Mesodermal cell (in vitro differentiated cells): ENCODE results near the gene SELP.
A peak's percentile ranks its signal among the peaks of the same experiment; 100 is the strongest.

Source experiments
- H3K27ac ChIP-seq: 2 replicates; pipeline ENCODE4 v1.7.0; 2013; ENCODE audit warnings: mild to moderate bottlenecking, low read depth, low read length, moderate library complexity; ENCODE audit not compliant: severe bottlenecking
- H3K36me3 ChIP-seq: 2 replicates; pipeline ENCODE4 v1.7.1; 2013; ENCODE audit warnings: mild to moderate bottlenecking, low read length, moderate library complexity; ENCODE audit not compliant: control insufficient read depth, insufficient read depth
- H3K4me1 ChIP-seq: one replicate; pipeline ENCODE4 v1.7.1; 2013; ENCODE audit warnings: mild to moderate bottlenecking, low read length; ENCODE audit not compliant: insufficient read depth, control insufficient read depth, poor library complexity, severe bottlenecking
- H3K4me3 ChIP-seq: 2 replicates; pipeline ENCODE4 v1.7.0; 2013; ENCODE audit warnings: low read length, control low read depth, mild to moderate bottlenecking; ENCODE audit not compliant: insufficient read depth, poor library complexity, severe bottlenecking; ENCODE audit errors: extremely low read depth
- H3K9me3 ChIP-seq: 2 replicates; pipeline ENCODE4 v1.7.1; 2013; ENCODE audit warnings: mild to moderate bottlenecking, low read length, moderate library complexity; ENCODE audit not compliant: control insufficient read depth
- WGBS, 2 experiments: methylation state at CpG; one replicate each; pipeline ENCODE4 v1.1.5; 2013; ENCODE audit warnings: missing lambda C conversion rate in 2 of 2; ENCODE audit not compliant: insufficient coverage in 2 of 2; 5-methylcytosine and 5-hydroxymethylcytosine counted together

Gene SELP

GRCh38 chr1:169576241-169576934 lies 53.5 kb downstream of the SELP start:
- no peak overlapping the region for H3K27ac ChIP-seq

GRCh38 chr1:169574336-169574735 lies 55.6 kb downstream of the SELP start:
- H3K4me1 ChIP-seq, result peaks cover 10% of the 10 kb centered on the region
- H3K9me3 ChIP-seq, result no peaks in the 10 kb centered on the region
- 100% methylated on average over 3 of the region's 4 CpGs for WGBS, 2 experiments
- no peak overlapping the region for H3K27ac ChIP-seq
- no peaks in the 10 kb centered on the region for H3K36me3 ChIP-seq
- H3K4me3 ChIP-seq, result no peak overlapping the region

More at GRCh38 chr1:169576241-169576934, 53.5 kb downstream of the SELP start:
- Histone ChIP-seq H3K36me3 (no peaks in the 10 kb centered on the region), H3K4me1 (peaks cover 8% of the 10 kb centered on the region), H3K4me3 (no peak overlapping the region), H3K9me3 (no peaks in the 10 kb centered on the region)
- 79% methylated on average over 2 to 3 of the region's 5 CpGs for WGBS, 2 experiments

GRCh38 chr1:169572187-169572586 lies 57.7 kb downstream of the SELP start:
- Histone ChIP-seq H3K4me1 (peaks cover 10% of the 10 kb centered on the region), H3K4me3 (no peak overlapping the region), H3K9me3 (no peaks in the 10 kb centered on the region), H3K27ac (peak overlapping the region; percentile 91), H3K36me3 (no peaks in the 10 kb centered on the region)
- WGBS, 2 experiments, result 100% methylated on average over 1 of the region's 1 CpG; no CpG with 5 or more reads in 1 of the 2 experiments

GRCh38 chr1:169571450-169571849 lies 58.5 kb downstream of the SELP start:
- WGBS, 2 experiments, result 93 to 100% methylated on average over 2 to 3 of the region's 3 CpGs
- H3K36me3 ChIP-seq, result no peaks in the 10 kb centered on the region
- no peaks in the 10 kb centered on the region for H3K9me3 ChIP-seq
- H3K27ac ChIP-seq, result peak overlapping the region; percentile 91
- peaks cover 10% of the 10 kb centered on the region for H3K4me1 ChIP-seq
- no peak overlapping the region for H3K4me3 ChIP-seq

GRCh38 chr1:169570172-169570574 lies 59.8 kb downstream of the SELP start:
- Histone ChIP-seq H3K4me1 (peaks cover 10% of the 10 kb centered on the region), H3K27ac (no peak overlapping the region), H3K4me3 (no peak overlapping the region), H3K36me3 (no peaks in the 10 kb centered on the region), H3K9me3 (no peaks in the 10 kb centered on the region)
- WGBS, 2 experiments, result no CpG with 5 or more reads among the region's 1 CpG

- Histone ChIP-seq H3K27ac (no peak overlapping the region), H3K4me1 (peaks cover 10% of the 10 kb centered on the region), H3K9me3 (no peaks in the 10 kb centered on the region), H3K36me3 (no peaks in the 10 kb centered on the region), H3K4me3 (no peak overlapping the region)
- WGBS, 2 experiments, result no CpG with 5 or more reads among the region's 1 CpG
Measured at GRCh38 chr1:169568497-169568896, 61.4 kb downstream of the SELP start.

GRCh38 chr1:169565335-169566271 lies 64.3 kb downstream of the SELP start:
- no peaks in the 10 kb centered on the region for H3K4me1 ChIP-seq
- no CpG with 5 or more reads among the region's 3 CpGs for WGBS, 2 experiments
- H3K27ac ChIP-seq, result no peak overlapping the region

GRCh38 chr1:169563650-169564049 lies 66.3 kb downstream of the SELP start:
- H3K4me3 ChIP-seq, result no peak overlapping the region

More at GRCh38 chr1:169565335-169566271, 64.3 kb downstream of the SELP start:
- H3K9me3 ChIP-seq, result no peaks in the 10 kb centered on the region
- H3K36me3 ChIP-seq, result no peaks in the 10 kb centered on the region
- no peak overlapping the region for H3K4me3 ChIP-seq

GRCh38 chr1:169563019-169563615 lies 66.8 kb downstream of the SELP start:
- Histone ChIP-seq H3K9me3 (no peaks in the 10 kb centered on the region), H3K36me3 (no peaks in the 10 kb centered on the region), H3K4me3 (no peak overlapping the region), H3K27ac (no peak overlapping the region), H3K4me1 (no peaks in the 10 kb centered on the region)
- no CpG with 5 or more reads among the region's 1 CpG for WGBS, 2 experiments

More at GRCh38 chr1:169563650-169564049, 66.3 kb downstream of the SELP start:
- Histone ChIP-seq H3K36me3 (no peaks in the 10 kb centered on the region), H3K4me1 (no peaks in the 10 kb centered on the region), H3K27ac (no peak overlapping the region), H3K9me3 (no peaks in the 10 kb centered on the region)

- Histone ChIP-seq H3K4me3 (no peak overlapping the region), H3K27ac (no peak overlapping the region), H3K9me3 (no peaks in the 10 kb centered on the region), H3K4me1 (no peaks in the 10 kb centered on the region), H3K36me3 (no peaks in the 10 kb centered on the region)
- WGBS, 2 experiments, result 100% methylated on average over 1 of the region's 1 CpG; no CpG with 5 or more reads in 1 of the 2 experiments
Measured at GRCh38 chr1:169561692-169562091, 68.2 kb downstream of the SELP start.
